ENCODE data around the gene SPACA5.
"Not testable (repeated sequence)": the region's sequence is repeated elsewhere in the genome, so short reads cannot be mapped to it uniquely, and the experiment has no call there.

SPACA5 gene

DNA sequence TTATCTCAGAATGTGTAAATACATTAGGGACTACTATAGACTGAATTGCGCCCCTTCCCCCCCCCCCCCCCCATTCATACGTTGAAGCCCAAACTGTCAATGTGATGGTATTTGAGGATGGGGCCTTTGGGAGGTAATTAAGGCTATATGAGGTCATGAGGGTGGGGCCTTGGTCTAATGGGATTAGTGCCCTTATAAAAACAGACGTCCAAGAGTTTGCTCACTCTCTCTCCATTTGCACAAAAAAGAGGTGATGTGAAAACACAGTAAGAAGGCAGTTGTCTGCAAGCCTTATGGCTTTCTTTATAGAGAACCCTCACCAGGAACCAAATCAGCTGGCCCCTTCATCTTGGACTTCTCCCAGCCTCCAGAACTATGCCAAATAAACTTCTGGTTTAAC lies 15.3 kb downstream of the SPACA5 start:
- Histone ChIP-seq H3K4me3 (ENCODE audit: low read depth, low read length) (no peak overlapping the region), H3K27me3 (no peaks in the 10 kb centered on the region), H3K9me3 (no peaks in the 10 kb centered on the region), H3K4me1 (no peaks in the 10 kb centered on the region), H3K36me3 (no peaks in the 10 kb centered on the region)
- no peak for DNase-seq
- TF ChIP-seq, protein P1, sequence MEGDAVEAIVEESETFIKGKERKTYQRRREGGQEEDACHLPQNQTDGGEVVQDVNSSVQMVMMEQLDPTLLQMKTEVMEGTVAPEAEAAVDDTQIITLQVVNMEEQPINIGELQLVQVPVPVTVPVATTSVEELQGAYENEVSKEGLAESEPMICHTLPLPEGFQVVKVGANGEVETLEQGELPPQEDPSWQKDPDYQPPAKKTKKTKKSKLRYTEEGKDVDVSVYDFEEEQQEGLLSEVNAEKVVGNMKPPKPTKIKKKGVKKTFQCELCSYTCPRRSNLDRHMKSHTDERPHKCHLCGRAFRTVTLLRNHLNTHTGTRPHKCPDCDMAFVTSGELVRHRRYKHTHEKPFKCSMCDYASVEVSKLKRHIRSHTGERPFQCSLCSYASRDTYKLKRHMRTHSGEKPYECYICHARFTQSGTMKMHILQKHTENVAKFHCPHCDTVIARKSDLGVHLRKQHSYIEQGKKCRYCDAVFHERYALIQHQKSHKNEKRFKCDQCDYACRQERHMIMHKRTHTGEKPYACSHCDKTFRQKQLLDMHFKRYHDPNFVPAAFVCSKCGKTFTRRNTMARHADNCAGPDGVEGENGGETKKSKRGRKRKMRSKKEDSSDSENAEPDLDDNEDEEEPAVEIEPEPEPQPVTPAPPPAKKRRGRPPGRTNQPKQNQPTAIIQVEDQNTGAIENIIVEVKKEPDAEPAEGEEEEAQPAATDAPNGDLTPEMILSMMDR (IDR thresholded peaks at IDR 0.05; ENCODE audit: low read depth, low read length), result no peak

DNA sequence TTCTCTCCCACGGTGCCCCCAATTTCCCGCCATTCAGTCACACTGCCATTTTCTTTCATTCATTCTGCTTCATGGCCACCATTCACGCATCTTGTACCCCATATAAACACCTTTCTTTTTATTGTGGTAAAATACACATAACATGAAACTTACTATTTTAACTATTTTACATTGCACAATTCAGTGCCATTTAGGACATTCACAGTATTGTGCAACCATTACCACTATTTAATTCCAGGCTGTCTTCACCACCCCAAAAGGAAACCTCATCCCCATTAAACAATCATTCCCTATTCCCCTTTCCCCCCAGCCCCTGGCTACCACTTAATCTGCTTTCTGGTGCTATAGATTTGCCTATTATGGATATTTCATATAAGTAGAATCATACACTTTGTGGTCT lies 15.9 kb downstream of the SPACA5 start:
- Histone ChIP-seq H3K9me3 (no peaks in the 10 kb centered on the region), H3K4me1 (no peaks in the 10 kb centered on the region), H3K4me3 (ENCODE audit: low read depth, low read length) (no peak overlapping the region), H3K27me3 (no peaks in the 10 kb centered on the region), H3K36me3 (no peaks in the 10 kb centered on the region)
- DNase-seq, result no peak
- TF ChIP-seq, protein P1 (IDR thresholded peaks at IDR 0.05; ENCODE audit: low read depth, low read length), result no peak

DNA sequence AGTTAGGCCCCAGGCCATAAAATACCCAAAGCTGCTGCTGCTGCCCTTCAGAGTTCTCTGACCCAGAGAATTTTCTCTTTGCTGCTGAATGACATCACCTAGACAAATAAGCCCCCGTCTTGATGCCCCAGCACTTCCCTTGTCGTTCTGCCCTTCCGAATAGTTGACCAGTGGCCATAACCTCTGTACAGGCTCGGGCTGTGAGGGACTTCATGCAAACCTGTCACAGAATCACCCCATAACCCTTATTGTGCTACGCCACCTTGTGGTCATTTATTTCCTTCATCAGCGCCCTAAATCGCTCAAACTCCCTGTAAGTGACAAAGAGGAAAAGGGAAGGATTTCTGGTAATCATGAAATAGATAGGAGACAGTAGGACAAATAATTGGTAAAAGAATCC lies 18.8 kb downstream of the SPACA5 start:
- DNase-seq, result peak; percentile 42
- no peaks in the 10 kb centered on the region for H3K36me3 ChIP-seq
- no peaks in the 10 kb centered on the region for H3K4me1 ChIP-seq
- TF ChIP-seq, protein P1 (IDR thresholded peaks at IDR 0.05; ENCODE audit: low read depth, low read length), result peak; percentile 69
- no peaks in the 10 kb centered on the region for H3K27me3 ChIP-seq
- no peak overlapping the region for H3K4me3 ChIP-seq (ENCODE audit: low read depth, low read length)
- no peaks in the 10 kb centered on the region for H3K9me3 ChIP-seq

DNA sequence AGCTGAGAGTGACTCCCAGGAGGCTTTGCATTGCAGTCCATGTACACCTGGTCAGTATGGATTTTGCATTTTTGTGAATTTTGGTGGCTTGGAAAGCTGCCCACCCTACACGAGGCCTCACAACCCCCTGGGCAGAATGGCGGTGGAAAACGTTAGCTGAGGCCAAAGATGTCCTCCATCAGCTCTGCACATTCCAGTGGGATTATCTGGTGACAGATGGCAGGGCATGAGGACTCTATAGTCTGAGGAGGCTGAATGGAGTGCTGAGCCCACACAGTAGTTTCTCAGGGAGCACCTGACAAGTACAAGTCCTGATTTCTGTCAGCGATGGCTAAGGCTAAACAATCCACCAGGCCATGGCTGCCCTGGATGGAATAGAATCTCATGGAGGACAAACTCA lies 20.8 kb downstream of the SPACA5 start:
- not testable (repeated sequence) for DNase-seq; H3K36me3 ChIP-seq; H3K9me3 ChIP-seq; H3K4me1 ChIP-seq; H3K27me3 ChIP-seq; H3K4me3 ChIP-seq (ENCODE audit: low read depth, low read length)

DNA sequence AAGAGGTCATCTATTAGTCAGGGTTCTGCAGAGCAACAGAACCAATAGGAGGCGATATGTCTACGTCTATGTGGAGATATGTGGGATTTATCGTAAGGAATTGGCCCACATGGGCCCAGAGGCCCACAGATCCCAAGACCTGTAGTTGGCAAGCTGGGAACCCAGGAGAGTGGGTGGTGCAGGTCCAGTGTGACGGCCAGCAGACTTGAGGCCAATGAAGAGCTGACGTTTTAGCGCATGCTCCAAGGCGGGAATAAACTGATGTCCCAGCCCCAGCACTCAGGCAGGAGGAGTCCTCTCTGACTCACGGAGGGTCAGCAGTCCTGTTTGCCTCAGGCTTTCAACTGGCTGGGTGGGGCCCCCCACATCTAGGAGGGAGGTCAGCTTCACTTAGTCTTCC lies 21.3 kb downstream of the SPACA5 start:
- DNase-seq, result no peak
- H3K4me3 ChIP-seq (ENCODE audit: low read depth, low read length), result no peak overlapping the region
- no peaks in the 10 kb centered on the region for H3K4me1 ChIP-seq
- TF ChIP-seq, protein P1 (IDR thresholded peaks at IDR 0.05; ENCODE audit: low read depth, low read length), result no peak
- H3K36me3 ChIP-seq, result no peaks in the 10 kb centered on the region
- H3K9me3 ChIP-seq, result no peaks in the 10 kb centered on the region
- no peaks in the 10 kb centered on the region for H3K27me3 ChIP-seq

DNA sequence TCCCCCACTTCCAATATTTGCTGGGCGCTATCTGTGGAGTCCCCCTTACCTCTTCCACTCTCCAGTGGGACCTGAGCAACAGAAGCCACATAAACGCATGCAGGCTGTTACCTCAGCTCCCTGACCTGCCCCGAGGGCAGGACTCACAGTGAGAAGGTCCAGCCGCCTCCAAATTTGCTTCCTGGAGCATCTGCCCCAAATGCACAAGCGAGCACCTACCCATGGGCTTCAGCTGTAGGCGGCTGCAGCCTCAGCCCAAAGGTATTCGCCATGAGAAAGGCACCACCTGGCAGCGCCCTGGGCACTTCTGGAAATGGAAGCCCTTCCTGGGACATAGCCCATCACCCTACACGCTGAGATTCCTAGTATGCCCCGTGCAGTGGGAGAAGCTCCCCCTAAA lies 23.4 kb downstream of the SPACA5 start:
- Histone ChIP-seq H3K4me3 (ENCODE audit: low read depth, low read length) (no peak overlapping the region), H3K36me3 (no peaks in the 10 kb centered on the region), H3K9me3 (no peaks in the 10 kb centered on the region), H3K27me3 (no peaks in the 10 kb centered on the region), H3K4me1 (no peaks in the 10 kb centered on the region)
- no peak for DNase-seq
- TF ChIP-seq, protein P1 (IDR thresholded peaks at IDR 0.05; ENCODE audit: low read depth, low read length), result no peak

DNA sequence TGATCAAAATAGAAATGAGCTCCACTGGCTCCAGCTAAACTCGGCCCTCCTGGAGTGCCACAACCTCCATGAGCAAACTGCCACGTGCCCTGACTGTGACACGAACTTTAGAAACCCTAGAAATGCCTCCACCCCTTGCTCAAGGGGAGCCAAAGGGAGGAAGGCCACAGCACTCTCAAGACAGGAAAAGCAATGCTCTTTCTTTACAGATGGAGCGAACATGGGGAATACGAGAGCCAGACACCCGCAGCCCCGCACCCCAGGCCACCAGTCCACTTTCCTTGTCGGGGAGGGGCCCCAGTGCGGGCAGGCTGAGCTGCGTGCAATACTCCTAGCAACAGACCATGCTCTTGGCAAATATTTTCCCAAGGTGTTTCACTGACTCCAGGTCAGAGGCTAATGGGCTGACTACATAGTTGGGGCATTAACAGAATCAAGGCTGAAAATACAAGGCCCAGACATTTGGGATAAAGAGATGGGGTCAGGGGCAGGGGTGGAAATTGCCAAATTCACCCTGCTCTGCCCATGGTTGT lies 23.9 kb downstream of the SPACA5 start:
- not testable (repeated sequence) for H3K36me3 ChIP-seq; H3K4me3 ChIP-seq (ENCODE audit: low read depth, low read length); H3K9me3 ChIP-seq; H3K27me3 ChIP-seq; H3K4me1 ChIP-seq; DNase-seq
